B cell (primary cell): ENCODE measurements around the gene EFEMP1.

Experiments used
- CTCF ChIP-seq: fragments of 200-600 bp; IDR thresholded peaks from one replicate; pipeline ENCODE4 v1.8.0; 2022; ENCODE audit warnings: antibody characterized with exemption, mild to moderate bottlenecking
- EZH2 ChIP-seq: IDR thresholded peaks from 2 replicates; pipeline ENCODE4 v1.6.1; 2012; ENCODE audit warnings: borderline replicate concordance, low read depth, mild to moderate bottlenecking, moderate library complexity, low read length; ENCODE audit not compliant: insufficient read depth, poor library complexity, severe bottlenecking

GRCh38 chr2:55948176-55948923 lies 24.8 kb upstream of the EFEMP1 start:
- no peak for TF ChIP-seq CTCF
- TF ChIP-seq EZH2: no peak
